Measurements from ENCODE around the gene TMOD3. TPM values are rescaled to one million over a fixed set of nuclear protein-coding genes. Genes with fewer than 3 reads are reported as not detected.

The TMOD3 gene
- 29.2 TPM for total RNA-seq (ENCODE audit: unreplicated experiment)
- long read RNA-seq, full-length matches to known transcripts, result 8 of 11 reads
- long read RNA-seq, partial matches to known transcripts, result 0 of 11 reads
- long read RNA-seq, other reads (novel, unspliced or antisense), result 3 of 11 reads

- no peak for TF ChIP-seq CTCF (IDR thresholded peaks at IDR 0.05; ENCODE audit: partially characterized antibody, unreplicated experiment)
- H3K4me3 Mint-ChIP-seq (ENCODE audit: unreplicated experiment), result peak within 1 kb of the TSS; percentile 93
Measured at GRCh38 chr15:51829376-51830275, at the start of gene TMOD3. TSS of gene TMOD3 (plus strand) at chr15:51829653. CDS start at chr15:51862885, 33,232 bp downstream.

GRCh38 chr15:51780636-51781035, 48.8 kb upstream of the TMOD3 start:
- DNase-seq, result no peak
- Mint-ChIP-seq H3K27me3 (ENCODE audit: unreplicated experiment) (no peaks in the 10 kb centered on the region), H3K36me3 (ENCODE audit: unreplicated experiment) (peaks cover 4% of the 10 kb centered on the region), H3K27ac (ENCODE audit: unreplicated experiment) (no peak overlapping the region), H3K4me1 (ENCODE audit: low read depth, unreplicated experiment) (no peaks in the 10 kb centered on the region), H3K4me3 (ENCODE audit: unreplicated experiment) (no peak overlapping the region), H3K9me3 (ENCODE audit: unreplicated experiment) (no peaks in the 10 kb centered on the region)
- no peak for TF ChIP-seq CTCF (IDR thresholded peaks at IDR 0.05; ENCODE audit: partially characterized antibody, unreplicated experiment)

More at GRCh38 chr15:51829376-51830275, at the start of gene TMOD3:
- H3K36me3 Mint-ChIP-seq (ENCODE audit: unreplicated experiment), result no peaks in the 10 kb centered on the region
- H3K27me3 Mint-ChIP-seq (ENCODE audit: unreplicated experiment), result peaks cover 4% of the 10 kb centered on the region
- H3K27ac Mint-ChIP-seq (ENCODE audit: unreplicated experiment), result peak within 1 kb of the TSS; percentile 7
- peaks cover 5% of the 10 kb centered on the region for H3K4me1 Mint-ChIP-seq (ENCODE audit: low read depth, unreplicated experiment)
- H3K9me3 Mint-ChIP-seq (ENCODE audit: unreplicated experiment), result peaks cover 3% of the 10 kb centered on the region
- peak; percentile 97 for DNase-seq

GRCh38 chr15:51781506-51781905, 47.9 kb upstream of the TMOD3 start:
- H3K4me3 Mint-ChIP-seq (ENCODE audit: unreplicated experiment), result no peak overlapping the region

GRCh38 chr15:51782357-51782896, 47.0 kb upstream of the TMOD3 start:
- Mint-ChIP-seq H3K9me3 (ENCODE audit: unreplicated experiment) (no peaks in the 10 kb centered on the region), H3K4me1 (ENCODE audit: low read depth, unreplicated experiment) (no peaks in the 10 kb centered on the region), H3K36me3 (ENCODE audit: unreplicated experiment) (peaks cover 10% of the 10 kb centered on the region), H3K4me3 (ENCODE audit: unreplicated experiment) (no peak overlapping the region), H3K27me3 (ENCODE audit: unreplicated experiment) (no peaks in the 10 kb centered on the region), H3K27ac (ENCODE audit: unreplicated experiment) (no peak overlapping the region)
- peak; percentile 4 for TF ChIP-seq CTCF (IDR thresholded peaks at IDR 0.05; ENCODE audit: partially characterized antibody, unreplicated experiment)
- no peak for DNase-seq

More at GRCh38 chr15:51781506-51781905, 47.9 kb upstream of the TMOD3 start:
- Mint-ChIP-seq H3K27me3 (ENCODE audit: unreplicated experiment) (no peaks in the 10 kb centered on the region), H3K27ac (ENCODE audit: unreplicated experiment) (no peak overlapping the region), H3K36me3 (ENCODE audit: unreplicated experiment) (peaks cover 7% of the 10 kb centered on the region), H3K4me1 (ENCODE audit: low read depth, unreplicated experiment) (no peaks in the 10 kb centered on the region), H3K9me3 (ENCODE audit: unreplicated experiment) (no peaks in the 10 kb centered on the region)
- DNase-seq, result no peak
- TF ChIP-seq CTCF (IDR thresholded peaks at IDR 0.05; ENCODE audit: partially characterized antibody, unreplicated experiment), result no peak
